DND-41 (cell line): ENCODE measurements around the gene NDUFB4.

Source experiments
- ATAC-seq: fragments of 200-7000 bp; cut with Tn5 transposase; 3 replicates; pipeline ENCODE4 v1.9.1; 2021; ENCODE audit warnings: low read depth; ENCODE audit not compliant: insufficient read depth
- DNase-seq: peaks from one replicate; pipeline ENCODE4 v3.0.0-alpha.2; 2020
- H2AFZ ChIP-seq: 2 replicates; pipeline ENCODE4 v1.6.0; 2012; ENCODE audit warnings: low read depth, low read length
- H3K27ac ChIP-seq: 2 replicates; pipeline ENCODE4 v1.5.1; 2012; ENCODE audit warnings: low read length, inconsistent platforms
- H3K27me3 ChIP-seq: fragments of 200-600 bp; sonication (generic); 2 replicates; pipeline ENCODE4 v1.6.0; 2012; ENCODE audit warnings: low read length, mild to moderate bottlenecking, inconsistent platforms; ENCODE audit not compliant: insufficient read depth, poor library complexity
- H3K36me3 ChIP-seq: 2 replicates; pipeline ENCODE4 v1.5.1; 2012; ENCODE audit warnings: low read length, inconsistent platforms; ENCODE audit not compliant: insufficient read depth
- H3K4me1 ChIP-seq: 2 replicates; pipeline ENCODE4 v1.5.1; 2012; ENCODE audit warnings: mild to moderate bottlenecking, low read length; ENCODE audit not compliant: insufficient read depth
- H3K4me2 ChIP-seq: 2 replicates; pipeline ENCODE4 v1.6.0; 2012; ENCODE audit warnings: mild to moderate bottlenecking, moderate library complexity, low read length, inconsistent platforms; ENCODE audit not compliant: insufficient read depth
- H3K4me3 ChIP-seq, 2 experiments: fragments of 200-600 bp in 1 of 2; shearing (Covaris generic) in 1 of 2; 2 replicates each; pipeline ENCODE4 v1.5.1; 2012 to 2016; ENCODE audit warnings: inconsistent platforms in 2 of 2, low read length in 2 of 2, mild to moderate bottlenecking in 2 of 2, low read depth in 1 of 2, moderate library complexity in 1 of 2
- H3K79me2 ChIP-seq: 2 replicates; pipeline ENCODE4 v1.6.0; 2012; ENCODE audit warnings: low read length, inconsistent platforms; ENCODE audit not compliant: insufficient read depth
- H3K9ac ChIP-seq: 2 replicates; pipeline ENCODE4 v1.6.0; 2012; ENCODE audit warnings: low read depth, mild to moderate bottlenecking, inconsistent platforms, low read length, moderate library complexity
- H3K9me3 ChIP-seq: 2 replicates; pipeline ENCODE4 v1.5.1; 2012; ENCODE audit warnings: low read length, moderate library complexity, mild to moderate bottlenecking, inconsistent platforms; ENCODE audit not compliant: insufficient read depth, severe bottlenecking
- H4K20me1 ChIP-seq: 2 replicates; pipeline ENCODE4 v1.6.0; 2012; ENCODE audit warnings: low read length; ENCODE audit not compliant: insufficient read depth
- CTCF ChIP-seq: IDR thresholded peaks from 2 replicates; pipeline ENCODE4 v1.5.1; 2012; ENCODE audit warnings: borderline replicate concordance, low read length, moderate library complexity, mild to moderate bottlenecking; ENCODE audit not compliant: poor library complexity, severe bottlenecking; ENCODE audit errors: extremely low read depth
- EZH2 ChIP-seq: IDR thresholded peaks from 3 replicates; pipeline ENCODE4 v1.6.1; 2012; ENCODE audit warnings: borderline replicate concordance, low read depth, mild to moderate bottlenecking, moderate library complexity, low read length, inconsistent platforms; ENCODE audit not compliant: severe bottlenecking

NDUFB4 gene

GRCh38 chr3:120642368-120642948 is 46.3 kb downstream of the NDUFB4 start:
- H3K9me3 ChIP-seq, result no peaks in the 10 kb centered on the region
- H3K4me2 ChIP-seq, result no peak overlapping the region
- no peak for DNase-seq
- H3K27ac ChIP-seq, result no peak overlapping the region
- no peak overlapping the region for H3K4me3 ChIP-seq
- H3K9ac ChIP-seq, result no peak overlapping the region
- no peak overlapping the region for H2AFZ ChIP-seq
- no peaks in the 10 kb centered on the region for H4K20me1 ChIP-seq
- no peaks in the 10 kb centered on the region for H3K36me3 ChIP-seq
- H3K4me1 ChIP-seq, result no peaks in the 10 kb centered on the region
- TF ChIP-seq CTCF (no peak), EZH2 (no peak)
- no peaks in the 10 kb centered on the region for H3K79me2 ChIP-seq
- H3K27me3 ChIP-seq, result no peaks in the 10 kb centered on the region
- ATAC-seq, result peak; percentile 49; the same call in 1 of the 3 replicates

DNA sequence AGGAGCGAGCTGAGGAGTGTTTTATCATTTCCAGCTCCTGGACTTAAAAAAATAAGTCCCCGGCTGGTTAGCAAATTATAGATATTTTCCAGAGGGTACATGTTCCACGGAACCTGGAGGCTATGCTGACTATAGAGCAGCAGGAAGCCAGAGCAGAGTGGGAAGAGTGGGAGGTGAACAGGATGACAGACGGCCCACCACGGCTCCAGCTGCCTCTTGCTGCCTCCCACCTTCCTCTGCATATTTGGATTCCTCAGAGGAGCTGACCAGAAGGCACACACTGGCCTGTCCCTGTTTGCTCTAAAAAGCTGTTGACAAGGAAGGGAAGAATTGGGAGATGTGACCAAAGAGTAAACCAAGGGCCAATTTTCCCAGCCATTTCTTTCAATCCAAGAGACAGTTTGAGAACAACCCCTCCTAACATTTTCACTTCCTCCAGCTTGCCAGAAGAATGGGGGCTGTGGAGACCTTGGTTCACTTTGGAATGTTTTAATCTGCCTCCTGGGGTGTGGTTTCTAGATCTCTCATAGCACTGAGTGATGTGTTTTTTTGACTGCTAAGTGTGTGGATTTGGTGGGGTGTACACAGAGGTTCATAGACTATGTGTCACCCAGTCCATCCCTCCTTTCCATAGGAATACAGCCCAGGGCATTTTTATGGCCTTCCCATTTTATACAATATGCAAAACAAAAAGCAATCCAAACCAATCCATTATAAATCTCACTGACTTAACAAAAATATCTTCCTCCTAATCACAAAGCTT is 49.1 kb downstream of the NDUFB4 start:
- no peak overlapping the region for H3K9ac ChIP-seq
- H3K27me3 ChIP-seq, result peaks cover 4% of the 10 kb centered on the region
- no peaks in the 10 kb centered on the region for H4K20me1 ChIP-seq
- no peak for TF ChIP-seq EZH2
- TF ChIP-seq CTCF, result no peak
- H3K4me1 ChIP-seq, result no peaks in the 10 kb centered on the region
- no peaks in the 10 kb centered on the region for H3K79me2 ChIP-seq
- H3K9me3 ChIP-seq, result no peaks in the 10 kb centered on the region
- ATAC-seq (no peak), DNase-seq (no peak)
- no peak overlapping the region for H3K4me2 ChIP-seq
- no peak overlapping the region for H3K4me3 ChIP-seq
- H2AFZ ChIP-seq, result no peak overlapping the region
- H3K27ac ChIP-seq, result no peak overlapping the region
- no peaks in the 10 kb centered on the region for H3K36me3 ChIP-seq

DNA sequence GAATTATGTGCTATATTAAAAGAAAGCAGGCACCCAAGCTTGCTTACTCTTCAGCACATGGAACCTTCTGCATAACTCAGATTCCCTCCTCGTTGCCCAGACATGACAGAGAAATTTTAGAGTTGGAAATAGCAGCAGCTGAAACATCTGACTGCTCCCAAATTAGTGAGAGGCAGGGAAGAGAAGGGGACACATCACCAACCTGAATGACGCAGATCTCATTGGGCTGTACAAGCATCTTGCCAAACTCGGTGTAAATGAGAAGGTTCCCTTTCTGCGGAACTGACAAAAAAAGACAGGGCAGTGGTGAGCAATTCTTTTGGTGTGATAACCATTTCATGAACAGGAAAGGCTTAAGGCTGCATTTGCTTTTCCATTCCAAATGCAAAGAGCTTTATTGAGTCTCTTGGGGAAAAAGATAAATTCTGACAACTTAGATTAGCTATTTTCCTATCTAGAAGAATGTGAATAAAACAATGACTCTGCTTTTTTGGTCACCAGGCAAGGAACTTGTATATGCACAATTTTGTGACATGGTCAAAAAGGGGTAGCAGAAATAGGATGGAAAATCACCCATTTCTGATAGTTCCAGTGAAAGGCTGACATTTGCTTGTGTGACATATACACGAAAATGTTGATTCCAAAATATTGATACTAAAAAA is 50.8 kb downstream of the NDUFB4 start:
- no peaks in the 10 kb centered on the region for H3K36me3 ChIP-seq
- no peak overlapping the region for H3K4me2 ChIP-seq
- DNase-seq, result no peak
- H3K4me1 ChIP-seq, result no peaks in the 10 kb centered on the region
- H4K20me1 ChIP-seq, result no peaks in the 10 kb centered on the region
- TF ChIP-seq EZH2 (no peak), CTCF (no peak)
- no peak overlapping the region for H3K27ac ChIP-seq
- peaks cover 4% of the 10 kb centered on the region for H3K27me3 ChIP-seq
- no peaks in the 10 kb centered on the region for H3K9me3 ChIP-seq
- H3K4me3 ChIP-seq, result no peak overlapping the region
- no peak overlapping the region for H3K9ac ChIP-seq
- no peaks in the 10 kb centered on the region for H3K79me2 ChIP-seq
- no peak for ATAC-seq
- H2AFZ ChIP-seq, result no peak overlapping the region
